Measurements from ENCODE around the gene DCK.
A peak's percentile ranks its signal among the peaks of the same experiment; 100 is the strongest.
"Not testable (repeated sequence)": the region's sequence is repeated elsewhere in the genome, so short reads cannot be mapped to it uniquely, and the experiment has no call there.

Gene DCK

GRCh38 chr4:71004281-71004851, 10.9 kb downstream of the DCK start:
- FAIRE-seq: no peak

- not testable (repeated sequence) for FAIRE-seq
Measured at GRCh38 chr4:71005025-71005424, 11.6 kb downstream of the DCK start.

- peak; percentile 68 for FAIRE-seq
Measured at GRCh38 chr4:71006203-71006907, 12.9 kb downstream of the DCK start.

DNA sequence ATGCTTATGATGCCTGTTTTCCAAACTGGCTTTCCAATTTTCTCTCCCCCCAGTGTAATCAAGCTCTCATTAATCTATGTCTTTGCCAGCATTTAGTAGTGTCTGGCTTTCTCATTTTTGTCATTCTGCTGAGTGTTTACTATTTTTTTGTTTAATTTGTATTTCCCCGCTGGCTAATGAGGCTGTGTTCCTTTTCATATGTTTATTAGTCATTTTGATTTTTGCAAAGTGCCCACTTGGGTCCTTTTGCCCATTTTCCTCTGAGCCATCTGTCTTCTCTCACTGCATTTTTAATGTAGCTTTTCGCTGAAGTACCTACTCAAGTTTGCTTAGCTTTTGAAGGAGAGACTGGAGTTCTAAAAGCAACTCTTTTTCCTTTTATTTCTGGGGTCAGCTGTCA, 14.7 kb downstream of the DCK start:
- peak; percentile 17 for FAIRE-seq

DNA sequence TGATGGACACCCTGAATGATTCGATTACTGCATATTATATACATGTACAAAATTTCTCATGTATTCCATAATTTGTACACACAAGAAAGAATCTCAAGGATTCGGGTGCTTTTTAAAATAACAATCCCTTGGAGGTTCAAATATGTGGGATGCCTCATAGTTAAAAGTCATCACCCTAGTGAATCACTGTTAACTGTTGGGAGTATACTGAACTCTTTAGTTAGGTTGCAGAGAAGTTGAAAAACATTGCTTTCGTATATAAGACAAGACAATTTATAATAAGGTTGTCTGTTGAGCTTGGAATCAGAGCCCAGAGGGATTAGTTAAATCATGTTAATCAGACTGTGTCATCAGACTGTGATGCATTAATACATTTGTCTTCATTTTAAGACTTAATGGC, 15.6 kb downstream of the DCK start:
- no peak for FAIRE-seq

GRCh38 chr4:71009890-71010588, 16.6 kb downstream of the DCK start:
- FAIRE-seq: peak; percentile 64

- FAIRE-seq: no peak
Measured at GRCh38 chr4:71011451-71011850, 18.0 kb downstream of the DCK start.

- FAIRE-seq: not testable (repeated sequence)
Measured at GRCh38 chr4:71017391-71017790, 23.9 kb downstream of the DCK start.

DNA sequence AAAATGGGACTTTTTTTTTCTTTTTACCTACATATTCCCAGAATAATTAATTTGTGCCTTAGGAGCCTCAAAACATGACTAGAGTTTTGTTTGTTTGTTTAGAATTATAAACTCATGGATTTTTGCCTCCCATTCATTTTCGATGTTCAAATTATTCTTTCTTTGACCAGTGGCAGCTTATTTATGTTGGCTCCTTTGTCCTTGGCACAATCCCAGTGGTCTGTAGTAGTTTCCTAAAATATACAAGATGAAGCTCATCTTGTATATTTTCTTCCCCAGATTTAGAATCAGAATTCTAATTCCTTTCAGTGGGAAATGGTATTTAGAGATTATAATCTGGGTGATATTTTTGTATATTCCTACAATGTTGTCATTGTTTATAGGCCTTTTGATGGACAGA, 27.2 kb downstream of the DCK start:
- FAIRE-seq: no peak

GRCh38 chr4:71025654-71026053, 32.2 kb downstream of the DCK start:
- no peak for FAIRE-seq

DNA sequence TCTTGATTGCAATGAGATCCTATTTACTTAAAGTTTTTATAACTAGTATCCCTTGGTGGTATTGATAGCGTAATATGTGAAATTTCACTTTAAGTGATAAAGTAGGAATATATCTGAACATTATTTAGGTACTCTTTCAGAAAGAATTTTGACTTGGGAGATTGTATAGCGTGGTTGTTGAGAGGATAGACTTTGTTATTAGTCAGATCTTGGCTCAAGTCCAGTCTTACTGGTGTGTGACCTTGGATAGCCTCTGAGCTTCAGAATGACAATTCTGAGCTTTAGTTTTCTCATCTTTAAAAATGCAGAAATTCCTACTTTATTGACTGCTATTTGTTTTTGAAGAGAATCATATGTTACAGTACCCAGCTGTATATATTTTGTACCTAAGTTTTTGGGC, 32.6 kb downstream of the DCK start:
- peak; percentile 99 for FAIRE-seq

- peak; percentile 89 for FAIRE-seq
Measured at GRCh38 chr4:71027611-71028010, 34.2 kb downstream of the DCK start.

GRCh38 chr4:71029504-71029903, 36.1 kb downstream of the DCK start:
- FAIRE-seq: no peak

- FAIRE-seq: not testable (repeated sequence)
Measured at GRCh38 chr4:71032106-71032505, 38.7 kb downstream of the DCK start.

DNA sequence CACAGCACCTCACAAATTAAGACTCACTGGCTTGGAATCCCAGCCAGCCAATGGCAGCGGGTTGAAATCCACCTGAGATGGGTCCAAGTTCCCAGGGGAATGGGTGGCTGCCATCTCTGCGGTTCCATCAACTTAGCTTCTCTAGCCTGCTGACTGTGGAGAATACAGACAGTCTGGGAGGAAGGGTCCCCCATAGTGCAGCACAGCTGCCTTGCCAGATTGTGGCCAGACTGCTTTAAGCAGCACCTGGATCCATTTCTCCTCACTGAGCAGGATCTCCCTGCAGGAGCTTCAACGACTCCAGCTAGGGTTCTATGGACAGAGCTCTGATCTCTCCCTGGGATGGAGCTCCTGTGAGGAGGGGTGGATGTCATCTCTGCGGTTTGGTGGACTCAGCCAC, 51.8 kb downstream of the DCK start:
- FAIRE-seq: no peak

DNA sequence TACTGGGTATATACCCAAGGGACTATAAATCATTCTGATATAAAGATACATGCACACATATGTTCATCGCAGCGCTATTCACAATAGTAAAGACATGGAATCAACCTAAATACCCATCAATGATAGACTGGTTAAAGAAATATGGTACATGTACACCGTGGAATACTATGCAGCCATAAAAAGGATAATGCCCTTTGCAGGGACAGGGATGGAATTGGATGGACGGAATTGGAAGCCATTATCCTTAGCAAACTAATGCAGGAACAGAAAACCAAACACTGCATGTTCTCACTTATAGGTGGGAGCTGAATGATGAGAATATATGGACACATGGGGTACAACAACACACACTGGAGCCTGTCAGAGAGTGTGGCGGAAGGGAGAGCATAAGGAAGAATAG, 55.9 kb downstream of the DCK start:
- FAIRE-seq: no peak

GRCh38 chr4:71050809-71051208, 57.4 kb downstream of the DCK start:
- no peak for FAIRE-seq

DNA sequence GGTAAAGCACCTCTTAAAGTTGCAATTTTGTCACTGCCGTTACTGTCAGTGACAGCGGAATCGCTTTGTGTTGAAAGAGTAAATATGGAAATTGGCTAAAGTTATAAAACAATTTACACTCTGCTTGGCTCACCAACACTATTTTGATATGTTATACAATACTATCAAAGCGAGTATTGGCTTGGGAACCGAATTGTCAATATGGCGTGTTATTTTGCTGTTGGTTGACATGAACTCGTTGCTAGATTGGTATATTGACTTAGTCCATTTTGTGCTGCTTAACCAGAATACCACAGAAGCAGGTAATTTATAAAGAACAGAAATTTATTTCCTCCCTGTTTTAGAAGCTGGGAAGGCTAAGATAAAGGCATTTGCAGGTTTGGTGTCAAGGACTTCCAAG, 58.6 kb downstream of the DCK start:
- FAIRE-seq: no peak

- FAIRE-seq: no peak
Measured at GRCh38 chr4:71052716-71053115, 59.3 kb downstream of the DCK start.

- not testable (repeated sequence) for FAIRE-seq
Measured at GRCh38 chr4:71053613-71054012, 60.2 kb downstream of the DCK start.

DNA sequence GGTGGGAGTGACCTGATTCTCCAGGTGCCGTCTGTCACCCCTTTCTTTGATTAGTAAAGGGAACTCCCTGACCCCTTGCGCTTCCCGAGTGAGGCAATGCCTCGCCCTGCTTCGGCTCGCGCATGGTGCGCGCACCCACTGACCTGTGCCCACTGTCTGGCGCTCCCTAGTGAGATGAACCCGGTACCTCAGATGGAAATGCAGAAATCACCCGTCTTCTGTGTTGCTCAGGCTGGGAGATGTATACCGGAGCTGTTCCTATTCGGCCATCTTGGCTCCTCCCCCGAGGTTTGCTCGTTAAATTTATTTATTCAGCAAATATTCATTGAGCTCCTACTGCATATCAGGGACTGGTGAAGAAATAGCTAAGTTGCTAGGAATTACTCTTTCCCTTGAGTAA, 66.1 kb downstream of the DCK start:
- not testable (repeated sequence) for FAIRE-seq

GRCh38 chr4:71062436-71062835, 69.0 kb downstream of the DCK start:
- FAIRE-seq: no peak

- no peak for FAIRE-seq
Measured at GRCh38 chr4:71063711-71064110, 70.3 kb downstream of the DCK start.

DNA sequence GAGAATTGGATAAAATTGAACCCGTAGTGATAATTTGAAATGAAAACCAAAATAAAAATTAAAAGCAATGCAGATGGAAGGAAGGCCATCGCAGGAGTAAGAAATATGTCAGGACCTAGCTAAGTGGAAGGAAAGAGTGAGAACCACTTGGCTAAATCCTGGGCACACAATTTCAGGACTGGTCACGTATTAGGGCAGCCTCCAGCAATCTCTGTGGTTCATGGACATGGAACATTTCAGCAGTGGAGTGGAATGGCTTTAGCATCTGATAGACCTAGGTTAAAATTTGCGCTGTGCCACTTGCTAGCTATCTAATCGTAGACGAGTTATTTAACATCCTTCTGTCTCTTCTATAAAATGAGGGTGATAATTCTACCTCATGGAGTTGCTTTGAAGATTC, 71.1 kb downstream of the DCK start:
- no peak for FAIRE-seq
